ENCODE data around the gene SLC6A17.

Gene SLC6A17

GRCh38 chr1:110165761-110166231 is 15.5 kb downstream of the SLC6A17 start:
- DNase-seq (ENCODE audit: insufficient read length, low spot score) (no peak), FAIRE-seq (no peak)
- TF ChIP-seq POU2F2 (IDR thresholded peaks at IDR 0.05; ENCODE audit: low read depth, low read length) (no peak), PAX5 (IDR thresholded peaks at IDR 0.05; ENCODE audit: insufficient read depth, low read length, severe bottlenecking) (no peak), SPI1 (IDR thresholded peaks at IDR 0.05; ENCODE audit: low read depth, low read length) (no peak), POLR2AphosphoS5 (IDR thresholded peaks at IDR 0.05; ENCODE audit: low read depth, low read length) (no peak), TAF1 (IDR thresholded peaks at IDR 0.05; ENCODE audit: low read depth, low read length) (no peak), POLR2A (IDR thresholded peaks at IDR 0.05; ENCODE audit: low read depth, low read length) (no peak)

GRCh38 chr1:110166861-110167260 is 16.6 kb downstream of the SLC6A17 start:
- no peak for DNase-seq (ENCODE audit: insufficient read length, low spot score)
- FAIRE-seq: no peak
- TF ChIP-seq TAF1 (IDR thresholded peaks at IDR 0.05; ENCODE audit: low read depth, low read length) (no peak), POU2F2 (IDR thresholded peaks at IDR 0.05; ENCODE audit: low read depth, low read length) (no peak), PAX5 (IDR thresholded peaks at IDR 0.05; ENCODE audit: insufficient read depth, low read length, severe bottlenecking) (no peak), SPI1 (IDR thresholded peaks at IDR 0.05; ENCODE audit: low read depth, low read length) (no peak), POLR2A (IDR thresholded peaks at IDR 0.05; ENCODE audit: low read depth, low read length) (no peak), POLR2AphosphoS5 (IDR thresholded peaks at IDR 0.05; ENCODE audit: low read depth, low read length) (no peak)

DNA sequence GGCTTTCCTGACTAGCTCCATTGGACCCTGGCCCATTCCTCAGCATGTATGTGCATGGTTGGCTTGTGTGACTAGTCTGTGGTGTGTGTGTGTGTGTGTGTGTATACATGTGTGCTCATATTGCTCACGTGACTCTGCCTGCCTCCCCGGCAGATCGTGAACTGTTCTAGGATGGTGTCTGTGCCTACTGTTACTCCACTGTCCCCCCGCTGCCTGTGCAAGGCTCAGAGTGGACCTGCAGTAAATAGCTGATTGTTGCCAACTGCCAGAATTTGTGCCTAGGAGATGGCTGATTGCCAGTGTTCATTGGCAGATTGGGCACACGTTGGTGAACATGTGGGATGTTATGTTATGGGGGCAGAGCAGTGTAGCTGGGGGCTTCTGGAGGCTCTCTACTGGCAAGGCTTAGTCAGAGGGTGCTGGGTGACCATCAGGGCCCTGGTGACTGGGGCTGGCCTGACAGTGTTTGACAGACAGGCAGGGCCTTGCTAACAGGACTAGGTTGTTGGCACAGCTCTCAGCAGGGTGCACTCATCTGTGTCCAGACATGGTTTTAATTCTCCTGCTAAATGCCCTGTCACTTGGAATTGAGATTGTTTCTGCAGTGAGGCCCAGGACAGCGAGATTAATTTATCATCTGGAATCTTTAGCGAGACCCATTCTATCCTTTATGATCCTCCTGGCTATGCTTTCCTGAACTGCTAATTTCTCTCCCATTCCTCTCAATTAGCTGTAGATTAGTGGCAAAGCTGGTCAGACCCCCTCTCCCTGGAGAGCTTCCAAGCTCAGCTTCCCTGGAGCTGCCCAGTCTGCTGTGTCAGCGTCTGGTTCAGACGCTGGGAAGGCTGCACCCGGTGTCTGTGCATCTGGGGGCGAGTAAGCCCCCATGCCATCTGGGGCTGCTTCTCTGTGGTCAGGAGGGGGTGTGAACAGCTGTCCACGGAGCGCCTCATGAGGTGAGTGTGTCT is 20.8 kb downstream of the SLC6A17 start:
- FAIRE-seq (no peak), DNase-seq (ENCODE audit: insufficient read length, low spot score) (no peak)
- TF ChIP-seq PAX5 (IDR thresholded peaks at IDR 0.05; ENCODE audit: insufficient read depth, low read length, severe bottlenecking) (no peak), POU2F2 (IDR thresholded peaks at IDR 0.05; ENCODE audit: low read depth, low read length) (no peak), TAF1 (IDR thresholded peaks at IDR 0.05; ENCODE audit: low read depth, low read length) (no peak), POLR2A (IDR thresholded peaks at IDR 0.05; ENCODE audit: low read depth, low read length) (no peak)

GRCh38 chr1:110172001-110172400 is 21.7 kb downstream of the SLC6A17 start:
- TF ChIP-seq TAF1 (IDR thresholded peaks at IDR 0.05; ENCODE audit: low read depth, low read length) (no peak), POU2F2 (IDR thresholded peaks at IDR 0.05; ENCODE audit: low read depth, low read length) (no peak), PAX5 (IDR thresholded peaks at IDR 0.05; ENCODE audit: insufficient read depth, low read length, severe bottlenecking) (no peak), SPI1 (IDR thresholded peaks at IDR 0.05; ENCODE audit: low read depth, low read length) (no peak), POLR2A (IDR thresholded peaks at IDR 0.05; ENCODE audit: low read depth, low read length) (no peak), POLR2AphosphoS5 (IDR thresholded peaks at IDR 0.05; ENCODE audit: low read depth, low read length) (no peak)
- DNase-seq (ENCODE audit: insufficient read length, low spot score) (no peak), FAIRE-seq (no peak)

DNA sequence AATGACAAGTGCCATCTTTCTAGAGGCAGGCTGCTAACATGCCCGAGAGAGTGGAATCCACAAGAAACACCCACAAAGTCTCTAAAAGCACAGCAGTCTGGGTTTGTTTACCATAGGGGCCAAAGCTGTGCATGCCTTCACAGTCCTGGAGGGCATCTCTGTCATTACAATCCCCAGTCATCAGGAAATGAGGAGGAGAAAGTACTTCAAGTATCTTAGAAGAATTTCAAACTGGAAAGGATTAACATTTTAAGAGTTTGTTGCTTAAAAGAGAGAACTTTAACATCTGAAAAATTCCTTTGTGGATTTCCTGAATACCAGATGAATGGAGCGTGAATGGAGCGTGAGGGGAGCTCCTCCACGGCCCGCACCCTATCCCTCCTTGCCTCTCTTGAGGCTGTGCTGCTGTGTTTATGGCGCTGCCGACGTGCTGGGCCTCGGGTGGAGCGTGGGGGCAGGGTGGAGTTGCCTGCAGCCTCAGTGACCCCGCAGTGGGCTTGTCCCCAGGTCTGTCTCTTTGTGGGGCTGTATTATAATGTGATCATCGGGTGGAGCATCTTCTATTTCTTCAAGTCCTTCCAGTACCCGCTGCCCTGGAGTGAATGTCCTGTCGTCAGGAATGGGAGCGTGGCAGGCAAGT is 23.3 kb downstream of the SLC6A17 start:
- TF ChIP-seq PAX5 (IDR thresholded peaks at IDR 0.05; ENCODE audit: insufficient read depth, low read length, severe bottlenecking) (no peak), SPI1 (IDR thresholded peaks at IDR 0.05; ENCODE audit: low read depth, low read length) (no peak), POLR2A (IDR thresholded peaks at IDR 0.05; ENCODE audit: low read depth, low read length) (no peak), POU2F2 (IDR thresholded peaks at IDR 0.05; ENCODE audit: low read depth, low read length) (no peak), POLR2AphosphoS5 (IDR thresholded peaks at IDR 0.05; ENCODE audit: low read depth, low read length) (no peak), TAF1 (IDR thresholded peaks at IDR 0.05; ENCODE audit: low read depth, low read length) (no peak)
- DNase-seq (ENCODE audit: insufficient read length, low spot score) (no peak), FAIRE-seq (no peak)

DNA sequence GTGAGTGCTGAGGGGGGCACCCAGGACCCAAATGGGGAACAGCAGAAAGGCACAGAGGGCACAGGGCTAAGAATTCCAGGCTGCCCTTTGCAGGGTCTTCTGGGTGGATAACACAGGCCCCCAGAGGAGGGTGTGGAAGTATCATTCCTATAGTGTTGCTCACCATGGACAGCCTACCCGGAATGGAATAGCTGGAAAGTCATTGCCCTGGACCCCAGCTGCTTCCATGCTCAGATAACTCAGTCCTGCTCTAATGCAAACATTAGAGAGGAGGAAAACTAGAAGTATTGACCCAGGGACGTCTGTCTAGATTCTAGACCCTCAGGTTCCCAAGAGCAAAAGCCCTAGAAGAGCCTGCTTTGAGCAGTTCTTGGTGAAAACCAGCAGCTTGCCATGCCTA is 24.7 kb downstream of the SLC6A17 start:
- no peak for TF ChIP-seq POLR2A (IDR thresholded peaks at IDR 0.05; ENCODE audit: low read depth, low read length)
- no peak for TF ChIP-seq PAX5 (IDR thresholded peaks at IDR 0.05; ENCODE audit: insufficient read depth, low read length, severe bottlenecking)
- no peak for TF ChIP-seq POLR2AphosphoS5 (IDR thresholded peaks at IDR 0.05; ENCODE audit: low read depth, low read length)
- TF ChIP-seq TAF1 (IDR thresholded peaks at IDR 0.05; ENCODE audit: low read depth, low read length): no peak
- TF ChIP-seq SPI1 (IDR thresholded peaks at IDR 0.05; ENCODE audit: low read depth, low read length): no peak
- TF ChIP-seq POU2F2 (IDR thresholded peaks at IDR 0.05; ENCODE audit: low read depth, low read length): no peak
- DNase-seq (ENCODE audit: insufficient read length, low spot score) (no peak), FAIRE-seq (no peak)

DNA sequence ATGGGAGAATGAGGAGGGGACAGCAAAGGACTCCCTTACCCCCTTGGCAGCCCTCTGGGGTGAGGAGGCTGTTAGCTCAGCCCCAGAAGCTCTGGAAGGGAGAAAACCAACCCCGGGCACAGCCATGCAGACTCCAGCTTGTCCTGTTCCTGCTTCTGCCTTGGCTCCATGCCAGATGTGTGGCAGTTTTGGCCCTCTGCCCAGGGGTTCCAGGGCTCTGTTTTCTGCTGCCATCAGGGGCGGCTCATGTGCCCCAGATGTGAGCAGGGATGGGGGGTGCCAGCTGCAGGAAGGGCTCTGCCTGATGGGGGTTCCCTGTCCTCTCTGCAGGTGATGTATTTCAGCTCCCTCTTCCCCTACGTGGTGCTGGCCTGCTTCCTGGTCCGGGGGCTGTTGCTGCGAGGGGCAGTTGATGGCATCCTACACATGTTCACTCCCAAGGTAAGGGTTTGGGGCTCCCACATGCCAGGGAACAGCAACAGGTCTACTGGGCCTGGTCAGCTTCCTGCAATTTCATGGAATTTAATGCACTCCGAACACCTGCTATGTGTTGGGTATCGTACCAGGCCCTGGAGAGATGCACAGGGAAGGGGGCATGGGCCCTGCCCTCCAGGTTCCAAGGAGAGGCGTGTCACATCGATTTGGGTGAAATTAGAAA is 26.1 kb downstream of the SLC6A17 start:
- no peak for DNase-seq (ENCODE audit: insufficient read length, low spot score)
- no peak for FAIRE-seq
- no peak for TF ChIP-seq POLR2A (IDR thresholded peaks at IDR 0.05; ENCODE audit: low read depth, low read length)
- TF ChIP-seq PAX5 (IDR thresholded peaks at IDR 0.05; ENCODE audit: insufficient read depth, low read length, severe bottlenecking): no peak
- TF ChIP-seq POU2F2 (IDR thresholded peaks at IDR 0.05; ENCODE audit: low read depth, low read length): no peak
- no peak for TF ChIP-seq TAF1 (IDR thresholded peaks at IDR 0.05; ENCODE audit: low read depth, low read length)
- no peak for TF ChIP-seq POLR2AphosphoS5 (IDR thresholded peaks at IDR 0.05; ENCODE audit: low read depth, low read length)
- no peak for TF ChIP-seq SPI1 (IDR thresholded peaks at IDR 0.05; ENCODE audit: low read depth, low read length)

DNA sequence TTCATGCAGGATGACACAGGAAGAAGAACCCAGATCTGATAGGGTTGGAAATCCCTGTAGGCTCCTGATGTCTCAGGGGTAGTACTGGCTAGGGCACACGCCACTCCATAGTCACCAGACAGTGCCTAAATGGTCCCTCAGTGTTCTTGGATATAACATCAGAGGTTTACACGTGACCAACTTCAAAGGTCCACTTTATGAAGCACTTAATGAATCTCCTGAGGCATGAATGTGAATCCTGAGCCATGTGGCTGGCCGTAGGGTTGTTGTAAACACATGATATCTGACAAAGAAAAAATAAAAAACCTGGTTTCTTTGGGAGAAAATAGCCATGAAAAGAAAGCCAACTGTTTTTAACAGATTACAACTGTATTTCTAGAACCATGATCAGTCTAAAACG is 27.5 kb downstream of the SLC6A17 start:
- no peak for DNase-seq (ENCODE audit: insufficient read length, low spot score)
- no peak for TF ChIP-seq SPI1 (IDR thresholded peaks at IDR 0.05; ENCODE audit: low read depth, low read length)
- no peak for TF ChIP-seq POLR2A (IDR thresholded peaks at IDR 0.05; ENCODE audit: low read depth, low read length)
- TF ChIP-seq PAX5 (IDR thresholded peaks at IDR 0.05; ENCODE audit: insufficient read depth, low read length, severe bottlenecking): no peak
- no peak for TF ChIP-seq POLR2AphosphoS5 (IDR thresholded peaks at IDR 0.05; ENCODE audit: low read depth, low read length)
- no peak for TF ChIP-seq POU2F2 (IDR thresholded peaks at IDR 0.05; ENCODE audit: low read depth, low read length)
- TF ChIP-seq TAF1 (IDR thresholded peaks at IDR 0.05; ENCODE audit: low read depth, low read length): no peak
- no peak for FAIRE-seq

Data from GM12891 (cell line).